Anterior cingulate cortex (tissue), 58 donors: ENCODE results near the gene RAB14.
A peak's percentile ranks its signal among the peaks of the same experiment; 100 is the strongest.

Experiments
- DNase-seq, 58 donors: peaks; one replicate each; lab custom pipeline; 2025; lab: John Stamatoyannopoulos, UW

The RAB14 gene

GRCh38 chr9:121201738-121202533 lies at the start of gene RAB14:
Gene RAB14, minus strand, starts transcription at chr9:121201869. Its CDS starts 8,457 bp downstream, at chr9:121193412.
- DNase-seq: peak; percentile 91 to 100 (median 99)

- no peak for DNase-seq
Measured at GRCh38 chr9:121249563-121249962, 47.9 kb upstream of the RAB14 start.

- DNase-seq: no peak
Measured at GRCh38 chr9:121246821-121247561, 45.3 kb upstream of the RAB14 start.

GRCh38 chr9:121242959-121243346 lies 41.3 kb upstream of the RAB14 start:
- no peak for DNase-seq

- no peak for DNase-seq
Measured at GRCh38 chr9:121242219-121242958, 40.7 kb upstream of the RAB14 start.

- no peak for DNase-seq
Measured at GRCh38 chr9:121240472-121241135, 38.9 kb upstream of the RAB14 start.

- DNase-seq: no peak
Measured at GRCh38 chr9:121239851-121240250, 38.2 kb upstream of the RAB14 start.

GRCh38 chr9:121239071-121239470 lies 37.4 kb upstream of the RAB14 start:
- DNase-seq: no peak

- DNase-seq: no peak
Measured at GRCh38 chr9:121237916-121238315, 36.2 kb upstream of the RAB14 start.

- DNase-seq: no peak
Measured at GRCh38 chr9:121235512-121235911, 33.8 kb upstream of the RAB14 start.

- DNase-seq: no peak
Measured at GRCh38 chr9:121234832-121235161, 33.1 kb upstream of the RAB14 start.

- DNase-seq: no peak
Measured at GRCh38 chr9:121233906-121234831, 32.5 kb upstream of the RAB14 start.

- no peak for DNase-seq
Measured at GRCh38 chr9:121232251-121232650, 30.6 kb upstream of the RAB14 start.

- DNase-seq: no peak
Measured at GRCh38 chr9:121230256-121230655, 28.6 kb upstream of the RAB14 start.

- DNase-seq: no peak
Measured at GRCh38 chr9:121227862-121228261, 26.2 kb upstream of the RAB14 start.

GRCh38 chr9:121226175-121226574 lies 24.5 kb upstream of the RAB14 start:
- DNase-seq: no peak

- no peak for DNase-seq
Measured at GRCh38 chr9:121225240-121225639, 23.6 kb upstream of the RAB14 start.

- DNase-seq: peak in 2 of 58 donors; percentile 4 to 45
Measured at GRCh38 chr9:121222524-121223171, 21.0 kb upstream of the RAB14 start.

- no peak for DNase-seq
Measured at GRCh38 chr9:121221664-121222055, 20.0 kb upstream of the RAB14 start.
